OCI-LY1 (cell line): ENCODE data around the gene SLC12A6.

Experiments used
- H2AFZ ChIP-seq: fragments of 200-600 bp; sonication (generic), shearing (Covaris generic); 2 replicates; pipeline ENCODE4 v1.6.0; 2014; ENCODE audit warnings: antibody characterized with exemption, mild to moderate bottlenecking, low read length
- H3F3A ChIP-seq: fragments of 200-600 bp; sonication (generic), shearing (Covaris generic); 2 replicates; pipeline ENCODE4 v1.6.0; 2014; ENCODE audit warnings: mild to moderate bottlenecking, antibody characterized with exemption, low read length, moderate library complexity; ENCODE audit not compliant: insufficient read depth
- H3K27ac ChIP-seq: fragments of 200-600 bp; sonication (generic); 2 replicates; pipeline ENCODE4 v1.5.1; 2014; ENCODE audit warnings: low read length, mixed run types, mild to moderate bottlenecking, low read depth; ENCODE audit not compliant: poor library complexity, severe bottlenecking
- H3K27me3 ChIP-seq: fragments of 200-600 bp; sonication (generic); 2 replicates; pipeline ENCODE4 v1.6.0; 2014; ENCODE audit warnings: antibody characterized with exemption, mild to moderate bottlenecking, low read length, moderate library complexity; ENCODE audit not compliant: insufficient read depth
- H3K36me3 ChIP-seq: fragments of 200-600 bp; sonication (generic); 2 replicates; pipeline ENCODE4 v1.6.1; 2014; ENCODE audit warnings: mild to moderate bottlenecking, antibody characterized with exemption, low read length, moderate library complexity, mixed read lengths; ENCODE audit not compliant: insufficient read depth
- H3K4me1 ChIP-seq: fragments of 200-600 bp; sonication (generic); 2 replicates; pipeline ENCODE4 v1.5.1; 2014; ENCODE audit warnings: mild to moderate bottlenecking, low read length, moderate library complexity; ENCODE audit not compliant: insufficient read depth, severe bottlenecking
- H3K4me2 ChIP-seq: fragments of 200-600 bp; sonication (generic), shearing (Covaris generic); 2 replicates; pipeline ENCODE4 v1.6.1; 2014; ENCODE audit warnings: low read length
- H3K4me3 ChIP-seq: fragments of 200-600 bp; sonication (generic); 2 replicates; pipeline ENCODE4 v1.5.1; 2014; ENCODE audit warnings: low read length, low read depth, mild to moderate bottlenecking, mixed read lengths; ENCODE audit not compliant: poor library complexity, severe bottlenecking
- H3K79me2 ChIP-seq: fragments of 200-600 bp; shearing (Covaris generic); 2 replicates; pipeline ENCODE4 v1.6.1; 2016; ENCODE audit warnings: mixed run types, low read length, mixed read lengths; ENCODE audit not compliant: insufficient read depth
- H3K9ac ChIP-seq: fragments of 200-600 bp; sonication (generic), shearing (Covaris generic); 2 replicates; pipeline ENCODE4 v1.6.1; 2014; ENCODE audit warnings: mild to moderate bottlenecking, low read length, mixed read lengths
- H3K9me2 ChIP-seq: fragments of 200-600 bp; sonication (generic), shearing (Covaris generic); 2 replicates; pipeline ENCODE4 v1.6.1; 2014; ENCODE audit warnings: low read depth, mild to moderate bottlenecking, low read length, mixed read lengths
- H3K9me3 ChIP-seq: fragments of 200-600 bp; shearing (Covaris generic); 2 replicates; pipeline ENCODE4 v1.6.1; 2014; ENCODE audit warnings: low read length, mixed read lengths
- H4K20me1 ChIP-seq: fragments of 200-600 bp; sonication (generic), shearing (Covaris generic); 2 replicates; pipeline ENCODE4 v1.6.0; 2016; ENCODE audit warnings: mild to moderate bottlenecking, low read length; ENCODE audit not compliant: insufficient read depth
- EZH2 ChIP-seq: fragments of 200-600 bp; sonication (generic), shearing (Covaris generic); IDR thresholded peaks from 2 replicates; pipeline ENCODE4 v1.8.0; 2017; ENCODE audit warnings: borderline replicate concordance, mixed run types, mild to moderate bottlenecking, antibody characterized with exemption, low read length, moderate library complexity, mixed read lengths
- TF ChIP-seq, protein P1 (sequence below): fragments of 200-600 bp; sonication (generic), shearing (Covaris generic); IDR thresholded peaks from 2 replicates; pipeline ENCODE4 v1.5.1; 2017; ENCODE audit warnings: mild to moderate bottlenecking, antibody characterized with exemption, low read length, moderate library complexity, mixed read lengths

SLC12A6 gene

GRCh38 chr15:34279368-34279767 is 58.2 kb downstream of the SLC12A6 start:
- Histone ChIP-seq H3K9ac (no peak overlapping the region), H2AFZ (no peak overlapping the region), H4K20me1 (no peaks in the 10 kb centered on the region), H3K4me1 (no peaks in the 10 kb centered on the region), H3K4me2 (no peak overlapping the region), H3K4me3 (no peak overlapping the region), H3K9me2 (no peaks in the 10 kb centered on the region), H3K9me3 (no peaks in the 10 kb centered on the region), H3K79me2 (no peaks in the 10 kb centered on the region), H3K27me3 (no peaks in the 10 kb centered on the region), H3K27ac (no peak overlapping the region), H3K36me3 (no peaks in the 10 kb centered on the region), H3F3A (no peaks in the 10 kb centered on the region)
- TF ChIP-seq, protein P1, sequence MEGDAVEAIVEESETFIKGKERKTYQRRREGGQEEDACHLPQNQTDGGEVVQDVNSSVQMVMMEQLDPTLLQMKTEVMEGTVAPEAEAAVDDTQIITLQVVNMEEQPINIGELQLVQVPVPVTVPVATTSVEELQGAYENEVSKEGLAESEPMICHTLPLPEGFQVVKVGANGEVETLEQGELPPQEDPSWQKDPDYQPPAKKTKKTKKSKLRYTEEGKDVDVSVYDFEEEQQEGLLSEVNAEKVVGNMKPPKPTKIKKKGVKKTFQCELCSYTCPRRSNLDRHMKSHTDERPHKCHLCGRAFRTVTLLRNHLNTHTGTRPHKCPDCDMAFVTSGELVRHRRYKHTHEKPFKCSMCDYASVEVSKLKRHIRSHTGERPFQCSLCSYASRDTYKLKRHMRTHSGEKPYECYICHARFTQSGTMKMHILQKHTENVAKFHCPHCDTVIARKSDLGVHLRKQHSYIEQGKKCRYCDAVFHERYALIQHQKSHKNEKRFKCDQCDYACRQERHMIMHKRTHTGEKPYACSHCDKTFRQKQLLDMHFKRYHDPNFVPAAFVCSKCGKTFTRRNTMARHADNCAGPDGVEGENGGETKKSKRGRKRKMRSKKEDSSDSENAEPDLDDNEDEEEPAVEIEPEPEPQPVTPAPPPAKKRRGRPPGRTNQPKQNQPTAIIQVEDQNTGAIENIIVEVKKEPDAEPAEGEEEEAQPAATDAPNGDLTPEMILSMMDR, result no peak
- no peak for TF ChIP-seq EZH2

- TF ChIP-seq, protein P1, result no peak
- TF ChIP-seq EZH2, result no peak
- no peaks in the 10 kb centered on the region for H4K20me1 ChIP-seq
- H3K79me2 ChIP-seq, result no peaks in the 10 kb centered on the region
- H3K9me2 ChIP-seq, result no peaks in the 10 kb centered on the region
- no peaks in the 10 kb centered on the region for H3K36me3 ChIP-seq
- H3K4me3 ChIP-seq, result no peak overlapping the region
- no peaks in the 10 kb centered on the region for H3F3A ChIP-seq
- H3K4me2 ChIP-seq, result no peak overlapping the region
- H3K27me3 ChIP-seq, result no peaks in the 10 kb centered on the region
- H3K4me1 ChIP-seq, result no peaks in the 10 kb centered on the region
- no peak overlapping the region for H3K9ac ChIP-seq
- H3K9me3 ChIP-seq, result no peaks in the 10 kb centered on the region
- no peak overlapping the region for H3K27ac ChIP-seq
- no peak overlapping the region for H2AFZ ChIP-seq
Measured at GRCh38 chr15:34275721-34276120, 61.9 kb downstream of the SLC12A6 start.

GRCh38 chr15:34275154-34275553 is 62.4 kb downstream of the SLC12A6 start:
- TF ChIP-seq, protein P1, result no peak
- TF ChIP-seq EZH2, result no peak
- no peaks in the 10 kb centered on the region for H3F3A ChIP-seq
- H3K4me2 ChIP-seq, result no peak overlapping the region
- H3K9me2 ChIP-seq, result no peaks in the 10 kb centered on the region
- H3K9ac ChIP-seq, result no peak overlapping the region
- no peak overlapping the region for H2AFZ ChIP-seq
- H3K27me3 ChIP-seq, result no peaks in the 10 kb centered on the region
- no peaks in the 10 kb centered on the region for H3K4me1 ChIP-seq
- H3K9me3 ChIP-seq, result no peaks in the 10 kb centered on the region
- no peaks in the 10 kb centered on the region for H3K36me3 ChIP-seq
- H3K4me3 ChIP-seq, result no peak overlapping the region
- H3K27ac ChIP-seq, result no peak overlapping the region
- no peaks in the 10 kb centered on the region for H3K79me2 ChIP-seq
- no peaks in the 10 kb centered on the region for H4K20me1 ChIP-seq
